ENCODE results near the gene ERH.

The ERH gene

GRCh38 chr14:69357544-69358200 is 40.4 kb downstream of the ERH start:
- no peak for DNase-seq (ENCODE audit: low read depth in 1 of 2, low spot score in 1 of 2)

GRCh38 chr14:69356903-69357543 is 41.1 kb downstream of the ERH start:
- DNase-seq (ENCODE audit: low read depth in 1 of 2, low spot score in 1 of 2), result no peak

DNA sequence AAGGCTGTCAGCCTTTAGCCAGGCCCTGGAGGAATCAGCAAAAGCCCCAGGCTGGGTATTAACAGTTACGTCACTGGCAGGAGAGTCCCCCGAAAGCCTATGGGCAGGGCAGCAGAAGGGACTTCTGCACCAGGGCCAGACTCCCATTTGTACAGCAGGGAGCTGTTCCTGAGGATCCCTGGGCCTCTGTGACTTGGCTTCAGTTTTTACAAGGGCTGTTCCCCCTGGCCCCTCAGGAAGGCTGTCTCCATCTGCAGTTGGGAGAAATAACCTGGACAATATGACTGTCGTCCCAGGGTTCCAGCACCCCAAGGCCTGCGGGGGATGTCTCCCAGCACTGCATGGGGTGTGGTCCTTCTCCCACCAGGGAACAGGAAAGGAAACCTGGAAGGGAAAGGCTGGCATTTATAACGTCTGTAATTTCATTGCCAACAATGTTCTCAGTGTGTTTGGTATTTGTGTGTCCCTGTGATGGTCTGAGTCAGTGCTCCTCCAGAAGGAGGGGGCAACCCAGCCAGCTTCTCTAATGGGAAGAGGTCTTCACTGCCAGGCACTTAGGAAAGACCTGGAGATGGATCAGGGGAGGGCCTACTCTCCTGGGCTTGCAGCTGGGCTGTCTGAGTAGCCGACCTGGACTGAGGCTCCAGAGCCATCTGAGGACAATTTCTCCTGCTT is 42.4 kb downstream of the ERH start:
- DNase-seq (ENCODE audit: low read depth in 1 of 2, low spot score in 1 of 2), result no peak

DNA sequence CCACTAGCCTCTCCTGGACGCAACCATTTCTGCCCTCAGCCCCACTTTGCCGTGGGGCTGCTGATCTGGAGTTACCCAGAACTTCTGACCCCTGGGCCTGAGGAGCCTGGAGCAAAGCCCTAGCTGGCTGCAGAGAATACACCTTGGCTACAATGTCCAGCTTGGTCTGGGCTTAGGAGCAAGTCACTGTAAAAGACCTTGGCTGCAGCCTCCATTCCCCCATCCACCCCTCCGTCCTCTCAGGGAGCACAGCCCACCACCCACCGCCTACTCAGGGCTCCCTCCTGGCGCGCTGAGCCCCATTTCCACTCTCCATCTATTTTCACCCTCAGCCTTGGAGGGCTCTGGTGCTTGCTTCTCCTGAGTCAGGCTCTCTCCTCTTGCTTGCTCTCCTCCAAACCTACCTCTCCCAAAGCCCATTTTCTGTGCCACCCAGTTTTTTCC is 42.9 kb downstream of the ERH start:
- DNase-seq (ENCODE audit: low read depth in 1 of 2, low spot score in 1 of 2), result no peak

- peak; percentile 42 to 47 for DNase-seq (ENCODE audit: low read depth in 1 of 2, low spot score in 1 of 2)
Measured at GRCh38 chr14:69354383-69355153, 43.5 kb downstream of the ERH start.

GRCh38 chr14:69353168-69353567 is 44.9 kb downstream of the ERH start:
- no peak for DNase-seq (ENCODE audit: low read depth in 1 of 2, low spot score in 1 of 2)

DNA sequence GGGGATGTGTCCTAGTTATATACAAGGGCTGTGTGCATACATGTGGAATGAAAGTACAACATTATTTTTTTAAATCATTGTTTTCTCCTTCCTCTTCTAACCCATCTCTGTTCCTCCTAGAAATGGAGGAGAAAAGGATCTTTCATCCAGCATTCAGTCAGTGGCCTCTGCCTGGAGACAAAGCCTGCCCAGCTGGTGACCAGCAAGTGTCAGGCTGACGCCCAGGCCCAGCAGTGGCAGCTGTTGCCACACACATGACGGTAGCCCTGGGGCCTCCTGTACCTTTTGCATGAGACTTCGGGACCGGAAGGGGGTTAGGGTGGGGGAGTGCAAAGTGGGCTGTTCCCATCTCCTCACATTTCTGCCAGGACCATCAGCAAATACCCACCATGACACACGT is 46.2 kb downstream of the ERH start:
- no peak for DNase-seq (ENCODE audit: low read depth in 1 of 2, low spot score in 1 of 2)

GRCh38 chr14:69351385-69351784 is 46.7 kb downstream of the ERH start:
- no peak for DNase-seq (ENCODE audit: low read depth in 1 of 2, low spot score in 1 of 2)

GRCh38 chr14:69350892-69351291 is 47.2 kb downstream of the ERH start:
- DNase-seq (ENCODE audit: low read depth in 1 of 2, low spot score in 1 of 2), result no peak

DNA sequence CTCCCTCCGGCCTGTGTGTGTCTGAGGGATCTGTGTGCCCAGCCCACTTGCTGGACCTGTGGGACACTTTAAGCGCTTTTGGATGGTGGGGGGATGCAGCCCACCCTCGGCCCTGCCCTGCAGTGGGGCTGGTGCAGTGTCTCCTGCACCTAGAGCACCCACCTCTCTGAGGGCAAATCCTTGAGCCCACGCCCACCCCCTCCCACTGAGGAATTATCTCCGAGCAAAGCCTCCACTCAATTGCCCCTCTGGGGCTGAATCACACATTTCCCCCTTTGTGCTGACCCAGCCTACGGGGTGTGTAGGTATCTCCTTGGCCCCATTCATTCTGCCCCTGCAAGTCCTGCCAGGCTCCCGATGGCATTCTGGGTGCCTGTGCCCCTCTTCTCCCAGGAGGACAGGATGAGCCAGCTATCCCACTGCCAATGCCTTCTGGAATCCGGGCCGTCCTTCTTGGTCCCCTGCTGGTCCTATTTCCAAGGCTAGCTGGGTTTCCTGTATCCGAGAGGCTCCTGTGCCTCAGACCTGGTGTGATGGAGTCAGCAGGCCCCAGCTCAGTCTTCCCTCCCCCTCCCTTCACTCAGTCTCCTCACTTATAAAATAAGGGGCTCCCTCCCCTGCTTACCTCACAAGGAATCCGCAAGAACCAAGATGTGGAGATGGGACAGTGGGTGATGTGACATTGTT is 48.9 kb downstream of the ERH start:
- no peak for DNase-seq (ENCODE audit: low read depth in 1 of 2, low spot score in 1 of 2)

- DNase-seq (ENCODE audit: low read depth in 1 of 2, low spot score in 1 of 2), result no peak
Measured at GRCh38 chr14:69346710-69347109, 51.4 kb downstream of the ERH start.

DNA sequence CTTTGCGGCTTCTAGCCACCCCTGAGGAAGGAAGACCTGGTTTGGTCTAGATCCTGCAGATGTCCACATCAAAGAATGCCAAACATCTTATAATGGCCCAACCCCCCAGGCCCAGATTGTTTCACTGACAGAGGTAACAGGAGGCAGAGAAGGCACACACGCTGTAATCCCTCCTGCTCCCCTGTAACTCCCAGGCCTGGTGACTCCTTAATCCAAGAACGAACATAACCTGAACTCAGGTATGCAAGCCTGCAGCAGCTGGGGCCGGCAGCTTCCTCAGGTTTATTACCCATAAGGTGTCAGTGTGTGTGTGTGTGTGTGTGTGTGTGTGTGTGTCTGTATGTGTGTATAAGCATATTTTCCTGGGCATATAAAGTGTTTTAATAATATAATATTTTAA is 52.7 kb downstream of the ERH start:
- no peak for DNase-seq (ENCODE audit: low read depth in 1 of 2, low spot score in 1 of 2)

GRCh38 chr14:69344171-69344570 is 53.9 kb downstream of the ERH start:
- DNase-seq (ENCODE audit: low read depth in 1 of 2, low spot score in 1 of 2), result no peak

GRCh38 chr14:69342928-69343525 is 55.1 kb downstream of the ERH start:
- DNase-seq (ENCODE audit: low read depth in 1 of 2, low spot score in 1 of 2), result no peak

DNA sequence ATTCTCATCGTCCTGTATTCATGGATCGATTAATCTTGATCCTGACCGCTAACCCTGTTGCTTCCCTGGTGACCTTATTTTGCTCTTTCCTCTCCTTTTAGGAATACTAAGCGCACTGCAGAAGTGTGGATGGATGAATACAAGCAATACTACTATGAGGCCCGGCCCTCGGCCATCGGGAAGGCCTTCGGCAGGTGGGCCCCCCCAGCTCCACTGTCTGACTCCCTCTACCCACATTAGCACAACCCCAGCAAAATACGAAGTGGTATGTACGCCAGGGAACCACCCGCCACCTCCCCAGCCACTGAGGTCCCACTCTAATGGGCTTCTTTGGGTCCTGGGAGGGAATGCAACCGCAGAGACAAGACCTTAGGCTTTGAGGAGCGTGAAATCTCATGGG is 58.7 kb downstream of the ERH start:
- DNase-seq (ENCODE audit: low read depth in 1 of 2, low spot score in 1 of 2), result no peak

DNA sequence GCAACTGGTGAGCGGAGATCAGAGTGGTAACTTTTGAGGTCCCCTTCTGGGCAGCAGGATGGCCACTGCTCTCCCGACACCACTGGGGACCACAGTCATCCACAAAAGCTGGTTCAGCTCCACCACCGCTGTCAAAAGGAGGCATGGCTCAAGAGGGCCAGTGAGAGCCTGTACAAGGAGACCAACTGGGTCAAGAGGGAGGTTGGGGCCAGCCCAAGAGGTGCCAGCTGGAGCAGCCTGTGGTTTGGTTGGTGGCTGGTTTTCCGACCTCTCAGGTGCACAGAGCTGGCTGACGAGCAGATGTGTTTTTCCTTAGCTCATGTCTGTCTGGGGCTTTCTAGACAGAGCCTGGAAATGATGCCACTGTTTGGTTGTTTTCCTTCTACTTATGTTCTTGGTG is 60.1 kb downstream of the ERH start:
- no peak for DNase-seq (ENCODE audit: low read depth in 1 of 2, low spot score in 1 of 2)

- no peak for DNase-seq (ENCODE audit: low read depth in 1 of 2, low spot score in 1 of 2)
Measured at GRCh38 chr14:69335371-69335771, 62.7 kb downstream of the ERH start.

GRCh38 chr14:69334576-69334975 is 63.5 kb downstream of the ERH start:
- DNase-seq (ENCODE audit: low read depth in 1 of 2, low spot score in 1 of 2), result no peak

DNA sequence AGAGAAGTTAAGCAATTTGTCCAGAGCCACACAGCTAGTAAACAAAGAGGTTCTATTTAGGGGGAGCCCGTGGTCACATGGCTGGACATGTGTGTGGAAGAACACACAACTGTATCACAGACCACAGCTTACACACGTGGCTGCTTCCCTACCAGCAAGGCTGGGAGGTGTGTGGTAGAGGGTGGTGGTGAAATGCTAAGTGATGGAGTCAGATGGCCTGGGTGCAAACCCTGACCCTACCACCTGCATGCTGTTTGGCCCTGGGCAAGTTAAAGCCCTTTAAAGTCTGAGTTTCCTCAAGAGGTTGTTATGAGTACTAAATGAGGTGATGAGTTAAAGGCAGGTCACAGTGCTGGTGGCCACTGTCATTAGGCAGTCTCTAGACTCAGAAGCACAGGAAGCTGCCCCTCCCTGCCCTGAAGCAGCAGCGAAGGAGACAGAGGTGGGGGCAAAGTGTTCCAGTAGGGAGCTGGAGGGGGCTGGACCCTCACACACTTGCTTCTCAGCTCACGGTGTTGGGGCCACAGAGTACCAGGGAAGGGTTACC is 64.2 kb downstream of the ERH start:
- DNase-seq (ENCODE audit: low read depth in 1 of 2, low spot score in 1 of 2), result no peak

GRCh38 chr14:69332782-69333395 is 65.2 kb downstream of the ERH start:
- DNase-seq (ENCODE audit: low read depth in 1 of 2, low spot score in 1 of 2), result no peak

Data from activated CD4-positive, alpha-beta T cell treated with anti-CD3 and anti-CD28 coated beads, Interleukin-2, amount 50 U/mL, for 24 hours (primary cell).